Measurements from ENCODE around the gene TRIB2.
A peak's percentile ranks its signal among the peaks of the same experiment; 100 is the strongest.

Gene TRIB2

DNA sequence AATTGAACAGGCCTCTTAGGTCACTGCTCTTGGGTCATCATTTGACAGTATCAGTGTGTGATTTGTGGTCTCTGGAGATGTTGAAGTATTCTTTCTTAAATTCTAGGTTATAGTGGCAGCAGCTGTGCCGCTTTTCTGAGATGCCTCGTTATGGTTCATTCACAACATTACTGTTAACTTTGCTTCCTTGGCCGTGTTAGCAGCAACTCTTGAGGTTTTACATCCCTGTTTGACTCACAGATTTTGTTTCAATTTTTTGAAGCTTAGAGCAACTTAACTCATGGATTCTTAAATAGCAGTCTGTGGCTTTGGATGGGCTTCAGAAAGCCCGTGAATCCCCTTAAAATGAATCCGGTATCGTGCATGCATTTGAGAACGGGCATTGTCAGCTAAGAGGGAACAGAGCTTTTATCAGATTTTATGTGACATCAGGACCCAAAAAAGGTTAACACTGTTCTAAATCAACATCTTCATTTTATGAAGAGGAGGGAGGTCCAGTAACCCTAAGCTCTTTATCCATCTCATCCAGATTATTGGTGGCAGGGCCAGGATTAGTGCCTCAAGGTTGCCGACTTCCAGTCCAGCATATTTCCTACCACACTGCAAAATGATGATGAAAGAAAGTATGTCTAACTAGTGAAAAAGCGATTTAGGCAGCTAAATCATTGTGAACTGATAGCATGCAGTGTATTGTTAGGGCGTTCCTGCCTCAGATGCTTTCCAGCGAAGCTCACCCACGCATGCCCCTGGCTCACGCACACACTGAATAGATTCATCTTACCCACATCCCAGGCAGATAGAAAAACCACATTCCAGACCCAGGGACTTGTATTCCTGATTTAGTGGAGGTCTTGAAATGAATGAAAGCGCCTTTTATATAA is 5.1 kb downstream of the TRIB2 start:
- peak; percentile 29 for DNase-seq

DNA sequence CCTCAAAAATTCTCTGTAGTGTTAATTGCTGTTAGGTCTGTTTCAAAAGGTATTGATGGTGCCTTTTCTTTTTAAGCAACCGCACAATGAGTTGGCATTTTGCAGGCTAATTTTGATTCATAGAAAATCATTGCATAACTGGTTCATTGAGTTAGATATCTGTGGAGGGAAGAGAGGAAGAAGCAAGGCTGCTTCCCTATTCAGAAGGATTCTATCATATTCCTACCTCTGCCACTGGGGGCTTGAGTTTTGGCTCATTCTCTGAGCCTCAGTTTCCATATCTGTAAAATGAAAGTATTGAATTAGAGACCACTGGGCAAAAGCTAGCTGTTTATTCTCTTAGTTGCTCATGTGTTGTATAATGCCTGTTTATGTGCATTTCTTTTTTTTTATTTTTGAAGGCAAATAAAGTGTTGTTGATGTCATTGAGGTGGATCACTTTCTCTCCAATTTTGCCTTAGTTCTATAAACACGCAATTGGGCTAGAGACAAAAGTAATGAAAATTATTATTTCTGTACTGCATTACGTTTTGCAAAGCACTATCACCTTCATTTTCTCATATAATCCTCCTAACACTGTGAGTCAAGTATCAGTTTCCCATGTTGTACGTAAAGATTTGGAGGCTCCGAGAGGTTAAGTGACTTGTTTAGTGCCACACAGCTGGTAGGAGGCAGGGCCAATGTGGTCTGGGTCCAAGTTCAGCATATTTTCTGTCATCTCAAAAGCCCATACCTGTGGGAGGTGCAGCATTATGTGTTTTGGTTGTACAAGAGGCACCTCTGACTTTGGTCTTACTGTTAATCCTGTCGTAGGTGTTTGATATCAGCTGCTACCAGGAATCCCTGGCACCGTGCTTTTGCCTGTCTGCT is 5.9 kb downstream of the TRIB2 start:
- DNase-seq: no peak

DNA sequence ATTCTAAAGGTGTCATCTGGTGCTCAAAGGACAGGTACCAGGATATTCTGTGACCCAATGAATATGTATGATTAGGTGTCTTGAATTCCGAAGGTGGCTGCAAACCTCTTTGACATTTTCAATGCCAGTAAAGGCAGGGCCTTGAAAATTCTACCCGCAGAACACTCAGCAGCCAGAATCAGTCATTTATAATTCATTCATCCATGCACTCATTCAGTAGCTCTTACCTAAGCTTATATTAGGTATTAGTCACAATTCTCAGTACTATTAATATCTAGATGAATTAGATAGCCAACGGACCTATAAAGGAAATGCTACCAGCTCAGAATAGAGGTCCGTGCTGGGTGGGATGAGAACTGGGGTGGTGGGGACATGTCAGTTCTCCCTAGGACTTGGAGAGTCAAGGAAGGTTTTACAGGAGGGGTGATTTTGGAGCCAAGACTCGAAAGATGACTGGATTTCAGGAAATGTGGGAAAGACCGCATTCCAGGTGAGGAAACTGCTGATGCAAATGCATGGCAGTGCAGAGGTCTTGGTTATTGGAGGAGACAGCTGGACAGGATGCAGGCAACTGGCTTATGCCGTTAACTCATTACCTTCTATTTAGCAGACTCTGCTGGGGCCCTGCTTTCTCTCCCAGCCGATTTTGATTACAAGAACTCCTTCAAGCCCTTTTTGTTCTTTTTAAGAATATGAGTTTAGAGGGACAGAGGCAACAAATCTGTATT is 7.2 kb downstream of the TRIB2 start:
- DNase-seq: no peak

DNA sequence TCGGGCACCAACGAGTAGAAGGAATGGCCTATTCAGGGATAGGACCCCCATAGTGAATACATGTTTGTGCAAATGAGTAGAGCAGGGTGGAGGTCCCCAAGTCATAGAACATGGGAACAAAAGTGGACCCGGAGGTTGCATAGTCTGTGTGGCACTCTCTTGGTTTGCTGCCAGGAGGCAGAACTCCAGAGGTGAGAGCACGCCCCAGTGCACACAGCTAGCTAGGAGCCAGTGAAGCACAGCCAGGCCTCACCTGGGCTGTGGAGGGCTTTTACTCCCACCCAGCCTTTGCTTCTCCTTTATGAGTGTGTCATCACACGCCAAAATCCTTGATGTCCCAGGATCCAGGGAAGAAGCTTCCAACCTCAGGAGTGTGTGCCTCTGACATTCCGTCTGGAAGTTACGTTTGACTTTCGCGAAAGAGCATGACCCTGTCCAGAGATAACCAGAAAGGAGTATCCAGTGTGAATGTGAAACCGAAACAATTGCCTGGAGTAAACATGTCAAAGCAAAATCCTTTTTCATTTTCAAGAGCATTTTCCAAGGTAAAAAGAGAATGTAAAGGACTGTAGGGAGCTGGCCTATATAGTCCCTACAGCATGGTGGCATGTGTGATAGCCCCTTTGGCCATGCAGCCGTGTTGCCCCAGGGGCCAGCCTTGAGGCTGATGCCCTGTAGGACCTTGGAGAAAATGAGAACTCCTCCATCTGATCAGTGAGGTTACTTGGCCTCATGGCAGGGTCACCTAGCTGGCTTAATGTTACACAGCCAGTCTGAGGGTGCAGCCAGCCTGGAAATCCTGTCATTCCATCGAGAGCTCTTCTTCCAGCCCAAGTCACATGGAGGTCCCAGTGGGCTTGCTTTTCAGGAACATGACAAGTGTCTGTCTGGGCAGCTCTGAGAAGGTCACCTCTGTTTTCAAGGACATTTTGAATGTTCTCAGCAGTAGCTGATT is 8.8 kb downstream of the TRIB2 start:
- no peak for DNase-seq

DNA sequence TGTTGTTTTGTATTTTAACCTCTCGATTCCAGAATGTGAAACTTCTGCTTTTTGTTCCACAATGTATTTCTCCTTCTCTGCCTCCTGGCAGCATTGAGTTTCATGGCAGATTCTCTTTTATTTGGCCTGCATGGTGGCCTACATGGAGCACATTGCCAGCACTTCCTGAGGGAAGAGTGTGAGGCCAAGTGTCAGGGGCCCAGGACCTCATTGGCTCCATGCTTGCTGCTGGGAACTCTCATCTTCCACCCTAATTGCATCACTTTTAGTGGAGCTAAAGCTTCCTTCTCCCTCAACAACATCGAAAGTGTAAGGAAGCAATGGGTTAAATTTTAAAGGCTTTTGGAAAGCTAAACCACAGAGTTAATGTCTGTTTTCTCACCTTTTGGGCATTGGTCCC is 9.5 kb downstream of the TRIB2 start:
- DNase-seq: no peak

DNA sequence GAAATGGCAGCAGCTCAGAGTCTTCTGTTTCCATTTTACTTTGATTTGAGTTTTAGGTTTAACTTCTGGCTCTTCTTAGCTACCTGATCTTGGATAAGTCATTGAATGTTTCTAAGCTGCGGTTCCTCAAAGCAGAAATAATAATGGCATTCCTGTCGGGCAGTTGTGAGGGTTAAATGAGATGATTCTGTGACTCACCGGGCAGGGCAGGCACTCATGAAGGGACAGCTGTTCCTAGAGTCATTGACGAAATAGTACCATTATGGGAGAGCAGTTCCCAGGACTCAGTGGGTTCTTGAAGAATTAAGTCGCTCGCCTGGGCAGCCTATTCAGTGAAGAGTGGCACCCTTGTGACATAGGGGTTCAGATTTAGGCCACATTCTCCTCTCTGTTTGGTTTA is 10.3 kb downstream of the TRIB2 start:
- no peak for DNase-seq

DNA sequence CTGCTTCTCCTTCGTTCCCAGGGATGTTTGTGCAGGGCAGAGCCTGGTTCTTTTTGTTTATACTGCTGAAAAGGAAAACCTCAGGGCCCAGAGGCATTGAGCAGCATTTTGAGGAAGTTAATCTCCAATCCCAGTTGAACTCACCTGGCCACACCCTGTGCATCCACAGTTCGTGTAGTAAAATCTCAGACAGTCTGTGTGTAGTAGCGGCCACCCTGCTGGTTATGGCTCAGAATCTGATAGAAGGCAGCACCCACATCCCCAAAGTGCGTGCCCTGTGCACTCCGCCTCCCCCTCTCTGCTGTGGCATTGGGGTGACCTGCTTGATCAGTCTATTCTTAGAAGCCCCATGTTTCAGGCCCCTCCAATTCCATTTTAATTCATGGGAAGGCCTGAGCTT is 10.9 kb downstream of the TRIB2 start:
- DNase-seq: no peak

DNA sequence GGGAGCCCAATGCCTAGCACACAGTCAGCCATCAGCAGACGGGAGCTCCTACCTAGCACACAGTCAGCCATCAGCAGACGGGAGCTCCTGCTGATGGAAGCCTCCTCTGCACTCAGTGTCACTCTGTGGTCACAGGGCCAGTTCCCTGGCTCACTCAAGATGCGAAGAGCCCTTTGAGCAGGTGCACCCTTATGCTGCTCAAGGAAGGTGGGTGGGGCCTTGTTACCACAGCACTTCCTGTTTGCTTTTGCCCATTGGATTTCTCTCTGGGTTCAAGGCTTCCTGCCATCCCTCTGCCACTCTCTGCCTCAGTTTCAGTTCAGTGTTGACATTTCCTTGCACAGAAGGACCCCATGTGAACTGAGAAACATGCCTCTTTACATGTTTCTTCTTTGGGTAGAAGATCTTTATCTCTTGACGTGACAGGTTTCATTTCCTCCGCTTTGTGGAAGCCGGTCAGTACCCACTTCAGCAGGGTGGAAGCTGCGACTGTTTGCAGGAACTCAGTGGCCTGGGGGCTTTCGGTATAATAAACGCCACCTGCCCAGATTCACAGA is 11.6 kb downstream of the TRIB2 start:
- DNase-seq: no peak

DNA sequence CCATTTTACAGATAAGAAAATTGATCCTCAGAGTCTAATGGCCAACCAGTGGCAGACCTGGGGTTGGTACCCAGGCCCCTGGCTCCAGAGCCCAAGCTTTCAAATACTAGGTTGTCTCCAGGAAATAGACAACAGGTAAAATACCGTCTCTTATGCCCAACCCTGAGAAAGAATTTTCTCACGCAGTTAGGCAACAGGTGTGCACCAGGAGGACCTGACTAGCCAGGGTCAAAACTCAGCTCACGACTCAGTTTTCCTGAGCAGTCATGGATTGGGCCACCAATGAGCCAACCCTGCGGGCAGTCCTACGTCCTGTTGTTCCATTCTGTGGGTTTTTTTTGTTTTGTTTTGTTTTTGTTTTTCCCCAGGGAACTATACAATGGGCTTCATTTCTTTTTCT is 13.5 kb downstream of the TRIB2 start:
- DNase-seq: no peak

DNA sequence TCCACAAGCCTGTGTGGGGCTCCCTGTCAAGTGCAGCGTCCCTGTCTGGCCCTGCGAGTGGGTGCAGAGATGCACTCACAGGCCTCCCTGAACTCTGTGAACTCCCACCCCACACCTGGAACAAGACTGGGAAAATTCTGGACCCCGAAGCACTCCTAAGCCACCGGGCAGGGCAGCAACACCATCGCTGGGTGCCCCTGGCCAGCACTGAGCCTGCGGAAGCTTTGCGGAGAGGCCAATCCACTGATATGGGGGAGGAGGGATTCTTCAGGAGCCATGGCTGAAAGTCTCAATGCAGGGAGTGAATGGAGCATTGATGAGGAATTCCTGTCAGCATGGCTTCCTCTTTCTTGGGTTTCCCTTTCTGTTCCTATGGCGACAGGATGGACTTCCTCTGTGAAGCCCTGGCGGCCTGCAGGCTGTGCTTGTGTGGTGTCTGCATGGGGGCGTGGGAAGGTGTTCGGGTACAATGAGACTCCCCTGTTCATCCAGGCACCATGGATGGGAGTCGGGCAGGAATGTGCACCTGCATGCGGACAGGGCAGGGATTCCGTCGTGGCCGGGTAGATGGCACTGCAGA is 15.1 kb downstream of the TRIB2 start:
- DNase-seq: no peak

DNA sequence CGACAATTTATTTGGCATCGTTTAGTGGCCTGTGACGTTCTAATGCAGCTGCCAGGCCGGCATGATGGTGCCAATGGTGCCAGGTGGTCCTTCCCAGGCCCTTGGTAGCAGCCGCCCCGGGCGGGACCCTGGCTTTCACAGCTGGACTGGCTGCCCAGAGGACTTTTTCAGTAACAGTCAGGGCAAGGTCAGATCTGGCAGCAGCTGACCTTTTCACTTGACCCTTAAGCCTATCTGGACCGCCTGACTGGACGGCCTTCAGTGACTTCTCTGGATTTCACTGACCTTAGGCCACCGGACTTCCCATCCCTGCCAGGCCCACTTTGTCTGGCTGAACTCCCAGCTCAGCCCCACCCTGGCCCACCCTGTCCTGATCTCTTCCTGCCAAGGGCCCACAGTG is 15.9 kb downstream of the TRIB2 start:
- DNase-seq: no peak

DNA sequence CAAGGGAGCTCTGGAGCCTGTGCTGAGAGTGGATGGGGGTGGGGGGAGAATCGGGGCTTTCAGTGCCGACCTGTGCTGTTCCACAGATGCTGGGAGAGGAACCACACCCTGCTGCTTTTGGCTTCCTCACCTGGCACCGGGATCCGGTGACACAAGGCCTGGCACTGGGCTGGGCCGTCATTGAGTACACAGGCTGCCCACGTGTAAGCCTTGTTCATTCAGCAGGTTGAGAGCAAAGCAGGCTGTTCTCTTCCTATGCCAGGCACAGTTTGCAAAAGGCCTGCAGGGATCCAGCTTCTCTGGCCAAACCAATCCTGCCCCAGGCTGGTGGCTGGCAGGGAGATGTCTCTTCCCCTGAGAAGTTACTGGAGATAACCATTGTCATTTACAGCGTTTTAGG is 17.1 kb downstream of the TRIB2 start:
- no peak for DNase-seq

DNA sequence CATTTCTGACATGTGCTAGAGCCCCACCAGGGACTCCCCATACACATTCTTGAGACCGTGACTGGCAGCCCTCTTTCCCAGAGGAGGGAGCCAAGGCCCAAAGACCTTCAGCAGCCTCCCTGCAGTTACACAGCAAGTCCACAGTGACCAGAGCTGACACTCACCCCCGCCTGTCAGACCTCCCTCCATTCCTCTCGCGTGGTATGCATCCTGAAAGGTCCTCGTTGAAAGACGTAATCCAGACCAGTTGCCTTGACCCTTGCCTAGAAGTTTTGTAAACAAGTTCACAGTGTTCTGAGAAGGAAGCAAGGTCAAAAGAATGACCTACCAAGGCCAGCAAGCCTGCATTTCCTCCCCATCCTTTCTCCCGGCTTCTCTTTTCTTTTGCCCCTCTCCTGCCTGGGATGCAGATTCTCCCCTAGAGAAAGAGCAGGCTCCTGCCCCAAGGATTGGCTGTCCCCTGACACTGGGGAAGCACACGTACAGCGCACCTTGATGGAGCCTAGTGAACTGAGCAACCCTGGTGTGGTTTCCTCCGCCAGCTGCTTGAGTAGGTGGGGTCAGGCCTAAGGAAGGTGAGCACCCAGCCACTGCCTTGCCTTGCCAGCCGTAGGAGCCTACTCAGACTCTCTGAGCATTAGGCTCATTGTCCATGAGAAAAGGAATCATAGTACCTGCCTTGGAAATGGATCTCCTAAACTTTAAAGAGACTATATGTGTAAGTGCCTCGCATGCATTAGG is 18.3 kb downstream of the TRIB2 start:
- no peak for DNase-seq

DNA sequence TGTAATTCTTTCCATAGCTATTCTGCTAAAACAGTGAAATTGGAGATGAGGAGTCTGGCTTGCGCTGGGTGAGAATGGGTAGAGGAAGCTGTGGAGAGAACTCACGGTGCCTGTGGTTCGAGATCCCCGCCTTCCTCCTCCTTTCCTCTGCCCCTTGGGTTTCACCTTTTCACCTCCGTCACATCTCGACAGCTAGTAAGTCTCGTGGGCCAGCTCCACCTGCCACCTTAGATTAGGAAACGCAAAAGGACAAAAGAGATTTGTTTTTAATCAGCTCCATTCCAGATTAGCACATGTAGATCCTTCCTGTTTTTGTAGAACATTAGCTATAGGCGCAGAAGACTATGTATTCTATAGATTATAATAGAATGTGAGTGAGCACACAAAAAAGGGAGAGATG is 20.6 kb downstream of the TRIB2 start:
- no peak for DNase-seq

DNA sequence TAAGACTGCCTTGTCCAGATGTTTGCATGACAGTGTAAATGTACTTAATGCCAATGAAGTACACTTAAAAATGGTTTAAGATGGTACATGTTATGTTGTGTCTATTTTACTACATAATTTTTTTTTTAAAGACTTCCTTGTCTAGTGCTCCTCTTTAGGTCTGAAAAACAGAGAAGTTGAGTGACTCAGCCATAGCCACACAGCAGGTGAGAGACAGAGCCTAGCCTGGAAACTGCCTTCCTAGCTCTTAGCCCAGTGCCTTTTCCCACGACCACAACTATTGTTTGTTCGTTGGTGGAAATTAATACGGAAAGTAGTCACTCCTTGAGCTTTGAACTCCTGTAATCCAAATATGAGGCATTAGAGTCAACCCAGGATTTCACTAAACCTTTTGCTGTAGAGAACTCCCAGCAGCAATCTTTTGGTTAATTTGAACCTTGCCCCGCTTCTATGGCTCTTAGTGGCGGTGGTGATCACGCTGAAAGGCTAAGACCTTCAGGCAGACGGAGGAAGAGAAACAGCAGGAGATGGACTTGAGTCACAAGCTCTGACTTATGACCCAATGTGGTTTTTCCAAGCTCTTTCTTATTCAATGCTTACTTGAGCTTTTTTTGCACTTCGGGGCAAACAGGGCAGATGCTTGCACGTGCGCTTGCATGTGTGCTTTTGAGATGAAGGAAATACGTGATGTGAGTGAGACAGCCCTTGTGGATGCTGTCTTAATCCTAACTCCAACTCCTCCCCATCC is 21.2 kb downstream of the TRIB2 start:
- no peak for DNase-seq

DNA sequence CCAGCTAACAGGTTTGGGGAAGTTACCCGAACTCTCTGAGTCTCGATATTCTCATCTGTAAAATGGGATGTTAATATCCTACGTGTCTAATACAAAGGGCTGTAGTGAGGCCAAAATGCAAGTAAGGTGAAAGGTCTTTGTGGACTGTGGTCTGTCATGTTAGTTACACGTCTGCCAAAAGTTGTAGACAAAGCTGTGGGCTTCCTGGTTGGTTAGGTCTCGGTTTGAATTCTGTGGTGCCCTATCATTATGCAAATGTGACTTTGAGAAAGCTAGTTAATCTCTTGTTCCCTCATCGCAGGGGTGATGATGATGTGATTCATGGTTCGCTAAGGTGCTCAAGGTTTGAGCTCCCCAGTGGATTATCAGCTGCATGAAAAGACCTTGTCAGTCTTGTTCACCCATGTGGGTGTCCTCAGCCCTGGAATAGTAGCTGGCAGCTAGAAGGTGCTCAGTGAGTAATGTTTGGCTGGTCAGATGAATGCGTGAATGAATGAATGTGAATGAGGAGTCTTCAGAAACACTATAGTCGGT is 23.1 kb downstream of the TRIB2 start:
- no peak for DNase-seq

DNA sequence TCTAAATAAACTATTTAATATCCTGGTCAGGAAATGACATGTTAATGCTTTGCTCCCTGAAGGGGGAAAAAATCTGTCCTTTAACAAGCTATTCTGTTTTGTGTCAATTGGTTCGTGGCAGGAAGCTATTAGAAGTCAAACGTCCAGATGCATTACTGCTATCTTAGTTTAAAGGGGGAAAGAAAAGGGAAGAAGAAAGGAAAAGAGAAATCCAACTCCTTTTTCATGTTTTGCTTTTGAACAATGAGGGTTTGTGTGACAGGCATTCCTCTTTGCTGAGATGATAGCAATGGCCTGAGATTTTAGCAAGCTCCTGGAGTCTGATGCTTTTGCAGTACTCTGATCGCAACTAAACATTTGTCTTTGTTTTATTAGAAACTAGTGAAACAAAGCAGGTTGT is 24.6 kb downstream of the TRIB2 start:
- DNase-seq: no peak

DNA sequence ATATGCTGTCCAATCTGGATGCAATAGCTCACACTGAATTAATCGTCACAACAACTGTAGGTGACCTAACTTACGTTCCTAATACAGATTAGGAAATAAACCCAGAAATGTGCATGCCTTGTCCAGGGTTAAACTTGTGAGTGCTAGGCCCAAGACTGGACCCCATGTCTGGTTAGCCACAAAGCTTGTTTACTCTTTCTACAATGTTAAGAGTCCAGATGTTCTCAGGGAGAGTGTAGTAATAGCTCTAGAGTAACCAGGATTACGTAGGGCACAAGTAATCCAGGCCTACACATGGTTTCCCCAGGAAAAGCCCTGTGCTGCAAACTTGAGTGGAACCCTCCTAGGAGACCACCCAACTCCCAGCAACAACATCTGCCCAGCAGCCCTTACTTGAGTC is 26.2 kb downstream of the TRIB2 start:
- no peak for DNase-seq

DNA sequence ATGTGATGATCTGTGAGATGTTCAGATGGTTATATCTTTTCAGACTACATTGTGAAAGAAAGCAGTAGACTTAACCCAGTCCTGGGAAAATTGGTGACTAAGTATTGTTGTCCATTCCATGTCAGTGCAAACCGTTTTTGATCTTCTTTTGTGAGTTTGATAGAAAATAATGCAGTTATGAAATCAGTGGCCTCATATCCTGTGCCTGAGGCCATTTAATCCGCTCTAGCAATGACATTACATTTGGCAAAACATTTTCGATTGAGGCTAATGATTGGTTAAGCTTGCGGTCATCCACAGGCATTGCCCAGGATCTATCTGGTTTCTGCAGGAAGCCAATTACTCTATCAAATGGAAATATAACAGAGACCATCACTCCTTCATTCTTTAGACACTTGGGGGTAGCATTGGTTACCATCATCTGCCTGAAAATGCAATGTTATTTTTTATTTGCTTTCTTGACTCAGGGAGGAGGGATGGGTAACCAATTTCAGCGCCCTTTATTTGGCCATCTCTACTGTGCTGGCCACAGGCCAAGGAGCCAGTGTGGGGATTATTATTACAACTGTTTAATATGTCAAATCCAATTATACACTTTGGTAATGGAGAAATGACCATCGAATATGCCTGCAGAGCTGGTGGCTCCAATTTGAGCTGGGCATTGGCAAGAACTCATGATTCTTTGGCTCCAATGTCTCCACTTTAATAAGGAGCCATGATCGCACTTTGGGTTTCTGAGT is 33.6 kb downstream of the TRIB2 start:
- no peak for DNase-seq

Data from stimulated activated CD4-positive, alpha-beta T cell treated with anti-CD3 and anti-CD28 coated beads, Interleukin-4, amount 100 ng/mL, for 1 hour (primary cell).